HG03439 (cell line): ENCODE measurements around the gene GLIPR1.
"Not testable (repeated sequence)": the region's sequence is repeated elsewhere in the genome, so short reads cannot be mapped to it uniquely, and the experiment has no call there.

Experiments
- ATAC-seq: cut with Tn5 transposase; IDR thresholded peaks from one replicate; pipeline ENCODE4 v1.9.1; 2021; ENCODE audit warnings: mild to moderate bottlenecking, moderate library complexity; ENCODE audit not compliant: unreplicated experiment

GLIPR1 gene

DNA sequence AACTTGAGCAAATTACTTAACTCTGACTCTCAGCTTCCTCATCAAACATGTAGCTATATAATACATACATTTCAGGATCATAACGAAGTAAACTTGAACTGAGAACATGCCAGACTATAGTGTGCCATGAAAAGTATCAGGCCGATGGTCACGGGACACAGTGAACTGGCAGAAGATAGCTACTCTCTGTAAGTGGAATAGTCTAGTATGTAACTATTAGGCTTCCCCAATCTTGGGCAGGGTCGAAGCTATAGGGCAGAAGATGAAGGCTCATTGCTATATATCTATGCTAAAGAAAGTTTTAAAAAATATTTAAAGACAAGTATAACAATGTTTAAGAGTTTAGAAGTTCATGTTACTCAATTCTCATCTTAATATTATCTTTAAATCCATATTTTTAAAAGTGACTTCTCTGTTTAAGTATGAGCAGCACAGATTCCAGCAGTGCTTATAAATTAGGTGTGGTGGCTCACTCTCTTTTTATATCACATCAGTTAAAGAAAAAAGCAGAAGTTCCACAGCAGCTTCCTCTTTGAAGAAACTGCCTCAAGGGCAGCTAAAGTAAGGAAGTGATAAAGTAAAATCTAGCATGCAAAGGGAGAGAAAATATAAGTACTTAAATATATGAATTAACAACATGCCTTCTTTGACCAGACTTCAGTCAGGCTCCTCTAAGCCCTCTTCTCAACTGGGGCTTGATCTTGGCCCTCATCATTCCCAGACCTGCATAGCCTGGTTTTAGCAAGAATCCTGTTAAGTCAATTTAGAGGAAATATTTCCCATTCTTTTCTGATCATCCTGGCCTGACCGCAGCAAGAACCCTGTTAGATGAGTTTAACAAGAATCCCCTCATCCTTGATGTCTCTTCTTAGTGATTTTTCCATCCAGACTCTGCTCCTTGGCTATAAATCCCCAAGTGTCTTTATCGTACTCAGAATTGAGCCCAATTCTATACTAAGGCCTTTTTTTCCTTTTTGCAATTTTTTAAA is 8.4 kb upstream of the GLIPR1 start:
- no peak for ATAC-seq

DNA sequence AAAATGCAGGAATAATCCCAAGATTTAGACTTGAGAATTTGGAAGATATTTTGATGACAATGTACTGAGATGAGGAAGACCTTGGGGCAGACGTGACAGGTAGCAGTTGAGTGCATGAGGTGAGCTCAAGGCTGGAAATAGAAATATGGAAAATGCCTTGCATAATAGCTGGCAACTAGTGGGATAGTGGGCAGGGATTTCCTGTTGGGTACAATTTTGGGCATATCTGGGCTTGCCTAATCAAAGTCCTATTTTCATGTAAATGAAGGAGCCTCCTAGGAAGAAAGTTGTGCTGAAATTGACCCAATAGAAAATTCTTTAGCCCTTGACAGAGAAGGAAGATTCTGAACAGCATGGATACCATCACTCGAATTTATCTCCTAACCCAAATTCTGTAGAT is 6.4 kb upstream of the GLIPR1 start:
- ATAC-seq: no peak

DNA sequence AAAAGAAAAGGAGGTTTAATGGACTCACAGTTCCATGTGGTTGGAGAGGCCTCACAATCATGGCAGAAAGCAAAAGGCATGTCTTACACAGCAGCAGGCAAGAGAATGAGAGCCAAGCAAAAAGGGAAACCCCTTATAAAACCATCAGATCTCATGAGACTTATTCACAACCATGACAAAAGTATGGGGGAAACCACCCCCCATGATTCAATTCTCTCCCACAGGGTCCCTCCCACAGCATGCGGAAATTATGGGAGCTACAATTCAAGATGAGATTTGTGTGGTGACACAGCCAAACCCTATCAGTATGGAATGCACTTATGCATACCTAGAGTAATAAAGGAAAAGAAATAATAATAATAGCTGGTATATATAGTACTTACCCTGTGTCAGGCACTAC is 4.5 kb upstream of the GLIPR1 start:
- no peak for ATAC-seq

DNA sequence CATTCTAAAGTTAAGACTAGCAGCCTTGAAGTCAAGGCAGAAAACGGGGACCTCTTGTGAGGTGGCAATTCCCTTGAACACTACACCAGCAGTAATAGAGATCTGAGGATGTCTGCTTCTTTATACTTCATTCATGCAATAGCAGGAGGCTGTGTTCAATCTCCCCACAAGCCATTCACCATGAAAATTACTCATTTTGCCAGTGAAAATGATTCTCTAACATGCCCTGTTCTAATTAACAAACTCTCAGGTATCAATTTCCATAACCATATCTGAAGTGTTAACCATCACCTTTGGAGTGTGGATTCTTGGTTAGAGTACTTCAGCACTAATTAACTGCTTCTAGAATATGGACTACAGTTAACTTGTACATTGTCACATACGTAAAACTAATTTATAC is 3.4 kb upstream of the GLIPR1 start:
- no peak for ATAC-seq

DNA sequence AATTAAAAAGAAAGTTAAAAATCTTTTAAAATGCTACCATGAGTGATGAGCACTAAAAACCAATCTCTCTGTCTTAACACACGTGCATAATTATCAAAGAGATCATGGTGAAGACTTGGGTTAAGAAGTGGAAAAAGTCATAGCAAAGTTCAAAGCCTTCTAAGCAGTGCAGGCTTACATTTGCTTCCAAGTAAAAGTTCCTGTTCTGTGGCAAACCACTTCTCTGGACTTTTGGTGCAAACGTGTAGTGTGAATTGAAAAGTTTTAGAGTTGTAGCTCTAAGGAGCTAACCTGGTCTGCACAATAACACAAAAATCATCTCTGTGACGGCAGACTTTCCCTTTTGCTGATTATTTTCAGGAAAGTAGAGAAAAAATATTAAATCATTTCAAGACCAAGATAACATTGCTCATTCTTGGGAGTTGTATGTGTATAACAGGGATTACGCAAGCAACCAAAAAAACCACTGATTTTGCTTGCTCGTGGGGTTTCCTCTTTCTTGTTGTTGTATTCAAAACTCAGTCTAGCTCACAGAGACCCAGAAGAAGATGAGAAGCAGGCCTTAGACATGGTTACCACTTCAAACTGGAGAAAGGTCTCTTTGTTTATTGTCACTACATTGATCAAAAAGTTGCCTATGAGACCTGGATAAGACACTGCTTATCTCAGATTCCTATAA is 2.3 kb upstream of the GLIPR1 start:
- no peak for ATAC-seq

DNA sequence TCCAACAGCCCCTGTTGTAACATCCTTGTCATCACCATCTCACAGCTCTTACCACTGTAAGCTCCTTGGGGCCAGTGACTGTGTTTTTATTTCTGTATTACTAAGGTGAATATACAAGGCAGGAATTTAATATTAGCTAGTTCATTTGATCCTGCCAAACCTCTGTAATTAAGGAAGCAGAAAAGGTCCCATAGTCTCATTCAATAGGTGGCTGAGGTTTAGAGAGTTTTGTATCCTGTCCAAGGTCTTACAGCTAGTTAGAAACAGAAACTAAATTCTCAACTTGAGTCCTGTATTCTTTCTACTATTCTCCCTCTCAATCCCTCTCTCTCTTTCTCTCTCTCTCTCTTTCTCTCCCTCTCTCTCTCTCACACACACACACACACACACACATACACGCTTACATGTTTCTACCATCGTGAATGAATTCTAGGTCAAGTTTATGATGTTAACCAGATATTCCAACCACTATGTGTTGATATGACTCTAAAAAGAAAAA is 543 bp upstream of the GLIPR1 start:
- peak; percentile 33 for ATAC-seq

DNA sequence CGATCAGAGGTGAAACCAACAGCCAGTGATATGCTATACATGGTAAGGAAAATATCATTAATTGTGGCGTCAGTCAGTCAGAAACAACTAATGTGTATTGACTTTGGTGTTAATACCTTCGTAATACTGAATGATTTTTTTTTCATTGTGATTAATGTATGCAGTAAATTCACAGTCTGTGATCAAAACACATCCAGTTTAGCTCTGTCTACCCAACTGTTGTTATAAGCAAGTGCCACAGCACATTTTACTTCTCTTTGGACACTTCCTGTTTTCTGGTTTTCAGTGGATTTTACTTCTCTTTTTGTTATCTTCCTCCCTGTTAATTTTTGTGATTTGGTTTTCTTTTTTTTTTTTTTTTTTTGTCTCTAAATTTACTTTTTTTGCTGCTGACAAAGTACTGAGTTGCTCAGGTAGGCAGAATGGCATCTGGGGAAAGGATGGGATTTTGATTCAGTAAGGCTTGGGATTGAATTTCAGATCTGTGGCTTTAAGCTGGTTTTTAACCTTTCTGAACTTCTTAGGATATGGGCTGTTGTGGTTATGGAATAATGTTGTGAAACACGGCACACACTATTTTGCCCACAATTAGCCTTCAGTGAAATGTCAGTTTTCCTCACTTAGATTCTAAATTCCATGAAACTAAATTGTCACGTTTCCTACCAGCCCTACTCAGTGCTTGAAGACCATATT is 604 bp downstream of the GLIPR1 start:
- peak; percentile 15 for ATAC-seq

DNA sequence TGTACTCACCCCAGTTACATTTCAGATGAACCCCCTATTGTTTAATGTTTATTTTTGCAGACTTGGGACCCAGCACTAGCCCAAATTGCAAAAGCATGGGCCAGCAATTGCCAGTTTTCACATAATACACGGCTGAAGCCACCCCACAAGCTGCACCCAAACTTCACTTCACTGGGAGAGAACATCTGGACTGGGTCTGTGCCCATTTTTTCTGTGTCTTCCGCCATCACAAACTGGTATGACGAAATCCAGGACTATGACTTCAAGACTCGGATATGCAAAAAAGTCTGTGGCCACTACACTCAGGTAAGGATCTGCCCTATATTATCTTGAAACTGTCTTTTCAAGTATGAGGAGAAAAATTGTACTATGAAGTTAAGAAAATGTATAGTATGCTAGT is 1.2 kb downstream of the GLIPR1 start:
- no peak for ATAC-seq

DNA sequence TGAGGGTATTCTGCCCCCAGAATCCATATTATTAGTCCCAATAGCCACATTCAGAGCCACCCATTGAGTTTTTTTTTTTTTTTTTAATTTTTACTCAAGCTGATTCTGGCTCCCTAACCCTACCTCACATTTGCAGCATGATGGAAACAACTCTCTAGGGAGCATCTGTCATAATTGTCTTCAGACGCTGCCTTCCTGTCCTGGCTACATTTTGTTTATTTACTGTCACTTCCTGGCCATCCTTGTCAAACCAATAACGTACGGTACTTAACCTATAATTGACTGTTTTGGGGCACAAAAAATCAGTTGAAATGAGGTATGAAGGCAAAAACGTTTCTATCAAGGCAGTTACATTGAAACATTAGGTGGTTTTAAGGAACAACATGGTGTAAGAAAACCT is 2.1 kb downstream of the GLIPR1 start:
- ATAC-seq: no peak

DNA sequence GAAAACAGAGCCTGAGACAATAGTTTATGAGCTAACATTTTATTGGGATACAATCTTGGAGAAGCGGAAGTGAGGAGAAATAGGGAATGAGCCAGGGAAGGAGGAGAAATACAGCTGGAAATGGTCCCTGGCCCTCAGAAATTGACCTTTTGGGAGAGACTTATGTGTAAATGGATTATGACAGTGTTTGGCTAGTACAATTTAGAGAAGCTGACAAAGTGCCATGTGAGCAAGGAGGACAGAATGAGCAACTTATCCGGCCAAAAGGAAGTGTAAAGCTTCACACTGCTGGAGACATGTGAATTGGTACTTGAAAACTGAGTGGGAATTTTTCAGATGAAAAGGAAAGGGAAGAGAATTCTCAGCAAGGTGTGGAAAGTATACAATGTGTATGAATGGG is 2.9 kb downstream of the GLIPR1 start:
- no peak for ATAC-seq

DNA sequence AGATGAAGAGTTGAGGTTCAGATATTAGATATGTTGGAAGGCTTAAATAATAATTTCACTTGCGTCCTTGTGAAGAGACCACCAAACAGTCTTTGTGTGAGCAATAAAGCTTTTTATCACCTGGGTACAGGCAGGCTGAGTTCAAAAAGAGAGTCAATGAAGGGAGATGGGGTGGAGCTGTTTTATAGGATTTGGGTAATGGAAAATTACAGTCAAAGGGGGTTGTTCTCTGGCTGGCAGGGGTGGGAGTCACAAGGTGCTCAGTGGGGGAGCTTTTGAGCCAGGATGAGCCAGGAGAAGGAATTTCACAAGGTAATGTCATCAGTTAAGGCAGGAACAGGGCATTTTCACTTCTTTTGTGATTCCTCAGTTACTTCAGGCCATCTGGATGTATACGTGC is 3.9 kb downstream of the GLIPR1 start:
- not testable (repeated sequence) for ATAC-seq

DNA sequence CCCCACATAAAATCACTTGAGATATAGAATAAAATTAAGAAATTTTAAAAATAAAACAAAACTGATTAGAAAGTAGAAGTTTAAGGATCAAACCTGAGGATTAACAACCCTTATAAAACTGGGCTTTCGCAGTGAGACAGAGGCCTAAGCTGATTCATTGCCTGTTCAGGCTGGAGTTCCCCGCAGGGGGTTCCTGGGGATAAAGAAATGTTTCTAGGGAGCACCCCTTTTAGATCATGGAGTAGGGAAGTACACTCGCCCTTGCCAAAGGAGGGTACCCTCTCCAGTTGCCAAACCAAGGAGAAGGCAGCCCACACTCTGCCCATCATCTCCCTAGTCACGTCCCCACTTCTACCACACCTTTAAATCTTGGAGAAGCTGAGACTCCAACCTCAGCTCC is 6.8 kb downstream of the GLIPR1 start:
- no peak for ATAC-seq

DNA sequence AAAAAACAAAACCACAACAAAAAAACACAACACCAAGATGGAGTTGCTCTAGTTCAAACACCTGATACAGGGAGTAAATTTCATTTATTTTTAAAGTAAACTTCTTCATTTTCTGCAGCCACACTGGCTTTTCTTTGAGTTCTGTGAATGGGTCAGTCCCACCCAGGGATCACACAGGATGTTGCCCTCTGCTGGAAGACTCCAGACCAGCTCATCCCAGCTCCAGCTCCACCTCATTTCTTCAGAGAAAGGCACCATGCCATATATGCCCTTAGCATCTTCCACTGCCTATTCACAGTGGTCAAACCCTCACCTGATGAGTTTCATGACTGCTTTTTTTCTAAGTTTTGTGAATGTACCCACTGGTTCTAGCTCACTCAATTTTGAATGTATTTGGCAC is 8.0 kb downstream of the GLIPR1 start:
- ATAC-seq: no peak

DNA sequence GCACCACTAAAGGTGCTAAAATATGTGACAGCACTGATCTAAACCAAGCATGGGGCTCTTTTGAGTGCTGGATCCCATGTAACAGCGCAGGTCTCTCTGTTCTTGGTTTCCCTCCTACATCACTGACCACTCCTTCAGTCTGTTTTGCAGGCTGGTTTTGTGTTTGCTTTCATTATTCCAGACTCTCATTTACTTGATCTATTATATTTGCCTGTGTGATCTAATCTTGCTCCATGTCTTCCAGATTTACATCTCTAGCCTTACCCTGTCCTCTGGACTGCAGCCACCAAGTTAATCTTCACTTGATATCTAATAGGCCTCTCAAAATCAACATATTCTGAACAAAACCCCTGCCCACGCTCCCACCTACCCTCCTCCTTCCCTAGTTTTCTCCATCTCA is 8.6 kb downstream of the GLIPR1 start:
- ATAC-seq: no peak

DNA sequence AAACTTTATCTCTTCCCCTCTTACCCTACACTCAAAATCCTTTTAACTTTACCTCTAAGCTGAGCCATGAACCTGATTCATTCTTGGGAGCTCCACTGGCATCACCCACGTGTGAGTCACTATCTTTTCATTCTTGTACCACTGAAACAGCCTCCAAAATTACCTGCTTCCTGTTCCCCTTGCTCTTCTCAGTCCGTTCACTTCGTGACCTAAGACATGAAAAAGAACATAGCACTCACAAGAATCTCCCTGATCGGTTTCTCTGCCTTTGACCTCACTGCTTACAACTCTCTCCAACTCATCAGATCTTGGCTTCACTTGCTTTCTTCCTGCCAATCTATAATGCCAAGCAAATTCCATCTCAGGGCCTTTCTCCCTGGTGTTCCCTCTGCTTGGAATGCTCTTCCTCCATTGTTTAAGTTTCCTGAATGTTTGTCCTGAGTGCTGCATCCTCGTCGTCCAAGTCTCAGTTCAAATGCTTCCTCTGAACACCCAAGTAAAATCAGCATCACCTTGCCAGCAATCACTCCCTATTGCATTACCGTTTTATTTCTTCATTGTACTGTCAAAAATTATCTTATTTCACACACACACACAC is 9.2 kb downstream of the GLIPR1 start:
- no peak for ATAC-seq

DNA sequence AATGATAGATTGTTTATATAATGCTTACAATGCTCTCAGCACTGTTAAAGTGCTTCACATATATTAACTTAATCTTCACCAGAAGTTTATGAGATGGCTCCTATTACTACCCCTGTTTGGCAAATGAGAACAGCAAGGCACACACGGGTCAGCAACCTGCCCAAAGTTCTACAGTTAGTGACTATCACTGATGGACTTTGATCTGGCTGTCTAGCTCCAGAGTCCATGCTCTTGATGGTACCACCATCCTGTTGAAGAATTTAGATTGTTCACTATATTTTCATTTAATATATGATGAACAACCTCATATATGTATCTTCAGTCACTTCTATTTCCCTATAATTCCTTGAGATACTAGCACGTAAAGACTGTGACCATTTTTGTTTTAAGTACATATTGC is 10.6 kb downstream of the GLIPR1 start:
- no peak for ATAC-seq

DNA sequence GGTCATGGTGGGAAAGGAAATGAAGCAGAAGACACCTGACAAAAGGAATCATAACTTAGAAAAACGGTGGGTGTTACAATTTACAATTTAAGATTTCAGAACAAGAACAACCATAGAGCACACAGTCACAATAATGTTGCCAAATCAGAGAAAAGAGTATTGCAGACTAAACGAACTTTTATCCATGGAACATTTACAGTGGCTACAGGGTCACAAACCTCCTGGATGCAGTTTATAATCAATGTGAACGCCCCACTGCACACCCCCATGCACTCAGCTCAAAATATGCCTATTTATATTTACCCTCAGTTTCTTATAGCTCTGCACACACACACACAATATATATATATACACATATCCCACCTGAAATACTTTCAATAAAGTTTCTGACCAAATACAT is 22.9 kb downstream of the GLIPR1 start:
- no peak for ATAC-seq

DNA sequence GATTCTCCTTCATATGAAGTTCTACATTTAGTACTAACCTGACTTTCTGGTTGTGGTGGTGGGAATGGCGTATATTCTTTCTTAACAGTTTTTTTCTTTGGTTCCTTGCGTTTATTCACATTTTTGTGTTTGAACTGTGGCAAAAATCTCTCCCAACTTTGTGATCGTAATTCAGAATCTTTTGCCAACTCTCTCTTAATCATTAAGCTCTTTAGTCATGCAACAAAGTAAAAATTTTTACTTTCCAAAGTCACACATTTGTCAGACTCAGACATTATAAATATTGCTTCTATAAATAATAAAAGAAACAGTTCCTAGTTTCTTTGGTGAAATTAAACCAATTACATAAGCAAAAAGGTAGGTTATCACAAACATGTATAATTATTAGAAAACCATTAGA is 23.3 kb downstream of the GLIPR1 start:
- no peak for ATAC-seq

DNA sequence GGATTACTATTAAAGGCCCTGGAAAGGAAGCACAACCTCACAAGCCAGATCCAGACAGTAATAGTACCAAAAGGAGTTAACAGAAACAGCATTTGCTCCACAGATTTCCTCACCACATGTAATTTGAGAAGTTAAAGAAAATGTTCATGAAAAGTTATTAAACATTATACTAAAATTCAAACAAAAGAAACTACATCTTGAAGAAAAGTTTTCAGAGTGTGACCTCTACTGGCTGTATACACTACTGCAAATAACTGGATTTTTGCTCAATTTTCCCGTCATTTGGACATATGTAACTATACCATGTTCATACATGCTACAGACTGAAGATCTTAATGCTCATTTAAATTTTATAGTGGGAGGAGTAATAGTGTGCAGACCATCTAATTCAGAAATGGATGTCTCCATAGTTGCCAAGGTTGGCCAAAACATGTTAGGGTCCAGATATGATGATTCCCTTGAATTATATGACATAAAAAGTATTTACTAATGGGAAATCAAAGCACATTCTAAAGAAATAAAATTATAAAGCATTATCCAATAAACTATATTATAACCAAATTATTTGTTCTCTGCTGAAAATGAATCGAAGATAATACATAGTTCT is 25.3 kb downstream of the GLIPR1 start:
- no peak for ATAC-seq

DNA sequence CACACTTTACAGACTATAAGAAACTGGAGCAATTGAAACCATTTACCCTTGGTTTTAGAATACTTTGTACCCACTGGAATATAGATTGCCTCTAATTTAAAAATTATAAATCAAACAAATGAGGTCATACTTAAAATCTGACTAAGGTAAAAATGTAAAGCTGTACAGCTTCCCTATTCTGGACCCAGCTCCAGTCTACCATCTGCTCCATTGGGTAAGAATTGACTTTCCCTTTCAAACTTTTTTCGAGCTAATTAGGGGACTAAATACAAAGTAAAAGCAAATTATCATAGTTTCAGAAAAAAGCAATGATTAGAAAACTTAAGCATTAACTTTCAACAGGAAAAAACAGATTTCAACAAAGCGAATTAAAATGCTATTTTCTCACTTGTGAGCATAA is 26.5 kb downstream of the GLIPR1 start:
- no peak for ATAC-seq

DNA sequence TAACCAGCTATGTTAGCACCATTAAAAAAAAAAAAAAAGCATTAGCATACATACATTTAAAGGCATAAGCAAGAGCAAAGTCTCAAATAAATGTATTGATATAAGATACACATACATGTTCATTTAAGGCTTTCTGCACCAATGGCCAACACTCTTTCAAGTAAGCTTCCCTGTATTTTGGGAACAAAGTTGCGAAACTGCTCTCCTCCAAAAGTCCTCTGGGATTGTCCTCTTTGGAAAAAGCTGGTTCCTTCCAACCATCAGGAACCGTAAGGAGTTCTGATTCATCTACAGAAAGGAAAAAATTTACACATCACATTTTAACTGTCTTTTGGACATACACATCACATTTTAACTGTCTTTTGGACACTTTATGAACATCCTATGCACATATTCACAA is 27.6 kb downstream of the GLIPR1 start:
- no peak for ATAC-seq
